HepG2 (cell line): ENCODE measurements around the gene PARS2. TPM values are rescaled to one million over a fixed set of nuclear protein-coding genes. Genes with fewer than 3 reads are reported as not detected.

ENCODE experiments used
- ATAC-seq: fragments of 200-7000 bp; cut with Tn5 transposase; 3 replicates; pipeline ENCODE4 v1.9.1; 2020; ENCODE audit warnings: mild to moderate bottlenecking, moderate library complexity
- BruUV-seq: library from RNA; stranded (reverse); fragments of 400-500 nt; replicated peaks from 2 replicates; lab custom pipeline; 2021; lab: Mats Ljungman, UMichigan
- CTCF ChIA-PET: fragments of 300-600 bp; formaldehyde crosslinking; extraction: SDS; loops from one replicate; lab custom pipeline; 2021; ENCODE audit warnings: low total read pairs, inconsistent platforms, low intra/inter-chr PET ratio; lab: Yijun Ruan, JAX
- POLR2A ChIA-PET: fragments of 350-600 bp; sonication (Branson Sonifier 250); formaldehyde crosslinking; loops from one replicate; lab custom pipeline; 2020; ENCODE audit warnings: antibody characterized with exemption, inconsistent platforms; lab: Yijun Ruan, JAX
- DNase-seq: peaks from one replicate; pipeline ENCODE4 v3.0.0-alpha.2; 2015; ENCODE audit warnings: low spot score
- FAIRE-seq: peaks from 3 replicates; lab custom pipeline; 2011; peaks lifted over from hg19 to GRCh38; lab: Jason Lieb, UNC
- H2AFZ ChIP-seq: one replicate; pipeline ENCODE4 v1.6.1; 2011; ENCODE audit warnings: low read length, inconsistent platforms
- H3K27ac ChIP-seq: fragments of 300-600 bp; 3 replicates; pipeline ENCODE4 v1.8.0; 2011; ENCODE audit warnings: mixed run types, mild to moderate bottlenecking, mixed read lengths, low read length, inconsistent platforms; ENCODE audit not compliant: insufficient read depth; ENCODE audit errors: extremely low read length
- H3K27me3 ChIP-seq, 2 experiments: fragments of 200-600 bp in 1 of 2; 2 replicates in 1 of 2; 3 replicates in 1 of 2; pipeline versions ENCODE4 v1.6.0 to v1.8.0; 2011; ENCODE audit warnings: low read length in 2 of 2, mild to moderate bottlenecking in 2 of 2, moderate library complexity in 2 of 2, inconsistent platforms in 1 of 2; ENCODE audit not compliant: insufficient read depth in 2 of 2, control insufficient read depth in 1 of 2
- H3K36me3 ChIP-seq, 2 experiments: fragments of 200-600 bp in 1 of 2; replicated peaks in 1 of 2; 2 replicates in 1 of 2; 3 replicates in 1 of 2; pipeline versions ENCODE4 v1.5.1 to v1.8.0; 2011; ENCODE audit warnings: low read length in 2 of 2, inconsistent platforms in 1 of 2; ENCODE audit not compliant: insufficient read depth in 2 of 2, control insufficient read depth in 1 of 2
- H3K4me1 ChIP-seq: 2 replicates; pipeline ENCODE4 v1.5.1; 2012; ENCODE audit warnings: low read length, inconsistent platforms; ENCODE audit not compliant: insufficient read depth
- H3K4me2 ChIP-seq: 2 replicates; pipeline ENCODE4 v1.6.0; 2011; ENCODE audit warnings: low read depth, low read length, inconsistent platforms
- H3K4me3 ChIP-seq, 3 experiments: fragments of 200-600 bp in 1 of 3; sonication (generic), shearing (Covaris generic) in 1 of 3; replicated peaks in 1 of 3; 2 replicates each; pipeline ENCODE4 v1.5.1; 2011 to 2016; ENCODE audit warnings: low read length in 3 of 3, inconsistent platforms in 2 of 3, low read depth in 2 of 3, mild to moderate bottlenecking in 2 of 3, control low read depth in 1 of 3, mixed read lengths in 1 of 3; ENCODE audit not compliant: insufficient read depth in 1 of 3
- H3K79me2 ChIP-seq: one replicate; pipeline ENCODE4 v1.6.1; 2011; ENCODE audit warnings: low read length, inconsistent platforms; ENCODE audit not compliant: insufficient read depth
- H3K9ac ChIP-seq: 2 replicates; pipeline ENCODE4 v1.6.0; 2011; ENCODE audit warnings: mild to moderate bottlenecking, low read depth, low read length, inconsistent platforms; ENCODE audit not compliant: insufficient read depth
- H3K9me3 ChIP-seq: 2 replicates; pipeline ENCODE4 v1.5.1; 2012; ENCODE audit warnings: mild to moderate bottlenecking, low read length
- H4K20me1 ChIP-seq: 2 replicates; pipeline ENCODE4 v1.6.0; 2011; ENCODE audit warnings: inconsistent platforms, mild to moderate bottlenecking, low read length, moderate library complexity; ENCODE audit not compliant: insufficient read depth
- CENPX ChIP-seq: sonication (generic); formaldehyde crosslinking; IDR thresholded peaks from 2 replicates; pipeline ENCODE4 v1.9.0; 2021; ENCODE audit warnings: mild to moderate bottlenecking, missing genetic modification reagents, moderate library complexity
- HNRNPLL ChIP-seq: fragments of 200-400 bp; formaldehyde crosslinking; IDR thresholded peaks from 2 replicates; pipeline ENCODE4 v1.6.1; 2017; ENCODE audit warnings: mild to moderate bottlenecking, low read depth, low read length; ENCODE audit not compliant: poor library complexity, severe bottlenecking
- KAT7 ChIP-seq: IDR thresholded peaks from 2 replicates; pipeline ENCODE4 v1.6.1; 2018; ENCODE audit warnings: borderline replicate concordance, missing compliant biosample characterization
- MATR3 ChIP-seq: sonication (generic); formaldehyde crosslinking; IDR thresholded peaks from 2 replicates; pipeline ENCODE4 v1.4.0; 2020; ENCODE audit warnings: missing genetic modification reagents
- MTF2 ChIP-seq: sonication (generic); formaldehyde crosslinking; IDR thresholded peaks from 2 replicates; pipeline ENCODE4 v1.5.0; 2020; ENCODE audit warnings: missing genetic modification reagents, borderline replicate concordance
- NFE2L1 ChIP-seq: sonication (generic); formaldehyde crosslinking; IDR thresholded peaks from 2 replicates; pipeline ENCODE4 v1.4.0; 2020; ENCODE audit warnings: missing genetic modification reagents, mild to moderate bottlenecking, borderline replicate concordance
- REST ChIP-seq, 2 experiments: IDR thresholded peaks; 2 replicates each; pipeline ENCODE4 v1.6.1; 2011 to 2012; ENCODE audit warnings: low read length in 2 of 2, borderline replicate concordance in 1 of 2, low read depth in 1 of 2, mild to moderate bottlenecking in 1 of 2, moderate library complexity in 1 of 2
- ZFP41 ChIP-seq: sonication (generic); formaldehyde crosslinking; IDR thresholded peaks from 2 replicates; pipeline ENCODE4 v1.4.0; 2020; ENCODE audit warnings: mild to moderate bottlenecking, missing genetic modification reagents, borderline replicate concordance
- ZNF317 ChIP-seq: sonication (generic); formaldehyde crosslinking; IDR thresholded peaks from 2 replicates; pipeline ENCODE4 v1.5.0; 2020; ENCODE audit warnings: mild to moderate bottlenecking, missing genetic modification reagents
- ZNF350 ChIP-seq: sonication (generic); formaldehyde crosslinking; IDR thresholded peaks from 2 replicates; pipeline ENCODE4 v1.4.0; 2020; ENCODE audit warnings: mild to moderate bottlenecking, low read depth, missing genetic modification reagents, borderline replicate concordance
- ZNF672 ChIP-seq: sonication (generic); formaldehyde crosslinking; IDR thresholded peaks from 2 replicates; pipeline ENCODE4 v1.8.1; 2022; ENCODE audit warnings: missing genetic modification reagents
- ZNF883 ChIP-seq: sonication (generic); formaldehyde crosslinking; IDR thresholded peaks from 2 replicates; pipeline ENCODE4 v1.5.1; 2020; ENCODE audit warnings: mild to moderate bottlenecking, missing genetic modification reagents; ENCODE audit errors: not compliant biosample characterization
- WGBS: methylation state at CpG from one replicate; pipeline ENCODE4 v1.1.6; 2017; ENCODE audit warnings: low lambda C conversion rate; 5-methylcytosine and 5-hydroxymethylcytosine counted together
- in situ Hi-C: cut with HindIII; loops from 2 replicates; pipeline ENCODE4 v1.10.0; 2017; ENCODE audit warnings: low pct_unique_long_range_greater_than_20kb; ENCODE audit not compliant: extremely low pct_ligation_motif_present
- intact Hi-C: fragments of 100-400 bp; cut with micrococcal nuclease; formaldehyde crosslinking; loops from one replicate; pipeline ENCODE4 v1.10.0; 2022; ENCODE audit not compliant: unreplicated experiment
- polyA plus RNA-seq, 8 experiments: library from polyadenylated mRNA; depleted of rRNA in 3 of 8; stranded (reverse) in 7 of 8; unstranded in 1 of 8; fragments of >200 nt; fragmentation: Illumina TruSeq in 4 of 8; extraction: Trizol in 4 of 8; gene quantifications; 2 replicates each; pipeline versions ENCODE4 v1.2.1 to v1.2.3, GENCODE V29; 2011 to 2016; ENCODE audit warnings: low read depth in 4 of 8, missing spikeins in 1 of 8, mixed read lengths in 1 of 8; ENCODE audit not compliant: insufficient read depth in 1 of 8
- total RNA-seq, 5 experiments: library from RNA; depleted of rRNA; stranded (reverse); fragments of >200 nt; fragmentation: Illumina TruSeq; extraction: Trizol; gene quantifications; 2 replicates each; pipeline ENCODE4 v1.2.3, GENCODE V29; 2016; ENCODE audit warnings: low read depth in 1 of 5

PARS2 gene
- total and polyA plus RNA-seq, 2 of the 13 experiments (the other 11 are each of a cell fraction or from before 2014, with no cell fraction given): 2.4 to 4.6 TPM

DNA sequence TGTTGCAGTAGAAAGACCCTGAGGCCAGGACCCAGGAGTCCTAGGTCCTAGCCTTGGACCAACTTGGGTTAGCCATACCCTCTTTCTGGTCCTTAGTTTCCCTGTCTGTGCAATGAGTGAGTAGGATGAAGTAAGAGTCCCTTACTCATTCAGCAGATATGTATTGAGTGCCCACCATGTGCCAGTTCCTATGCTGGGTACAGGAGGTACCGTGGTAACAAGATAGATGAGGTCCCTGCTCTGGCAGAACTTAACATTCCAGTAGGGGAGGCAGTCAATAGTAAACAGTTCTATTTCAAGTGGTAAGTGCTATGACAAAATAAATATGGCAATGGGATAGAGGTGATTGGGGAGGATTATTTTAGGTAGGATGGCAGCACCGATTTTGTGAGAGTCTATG is 18.3 kb upstream of the PARS2 start:
- Histone ChIP-seq H2AFZ (no peak overlapping the region), H3K9me3 (no peaks in the 10 kb centered on the region), H3K27ac (no peak overlapping the region), H3K4me1 (no peaks in the 10 kb centered on the region), H3K27me3 (peaks cover 0 to 7% of the 10 kb centered on the region in 2 experiments; a peak in 1 of 5 replicates), H3K4me3 (no peak overlapping the region), H3K36me3 (no peaks in the 10 kb centered on the region), H3K4me2 (no peak overlapping the region), H3K9ac (no peak overlapping the region), H4K20me1 (no peaks in the 10 kb centered on the region), H3K79me2 (no peaks in the 10 kb centered on the region)
- 31% methylated on average over 2 of the region's 2 CpGs for WGBS
- ATAC-seq: no peak
- no peak for TF ChIP-seq NFE2L1
- TF ChIP-seq ZNF350: no peak
- TF ChIP-seq CENPX: no peak
- no peak for TF ChIP-seq ZNF883 (CRISPR knock-in tag)
- POLR2A ChIA-PET: no interaction called here
- in situ Hi-C loops: no loop called here
- intact Hi-C loops: no loop called here
- no peak for FAIRE-seq
- CTCF ChIA-PET: no interaction called here
- DNase-seq: no peak
- BruUV-seq: no TSS peak

DNA sequence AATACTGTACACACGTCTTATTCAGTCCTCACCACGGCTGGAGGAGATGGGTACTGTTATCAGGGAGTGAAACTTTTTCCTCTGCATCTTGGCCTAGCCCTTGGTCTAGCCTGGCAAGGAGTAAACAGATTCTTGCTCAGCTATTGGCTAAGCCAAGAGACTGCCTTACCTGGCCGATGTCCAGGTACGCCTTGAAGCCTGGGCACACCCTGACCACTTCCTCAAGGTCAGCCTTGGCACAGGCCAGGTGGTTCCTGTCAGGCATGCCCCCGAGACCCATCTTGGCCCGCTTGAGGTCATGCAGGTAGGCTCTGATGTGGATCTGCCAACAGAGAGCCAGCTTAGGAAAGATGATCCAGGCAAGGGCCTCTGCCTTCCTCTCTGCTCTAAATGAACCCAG is 17.8 kb upstream of the PARS2 start:
- no peaks in the 10 kb centered on the region for H3K9me3 ChIP-seq
- H3K4me3 ChIP-seq: no peak overlapping the region
- no peaks in the 10 kb centered on the region for H3K36me3 ChIP-seq
- no peaks in the 10 kb centered on the region for H3K4me1 ChIP-seq
- in situ Hi-C loops: no loop called here
- WGBS: 0% methylated on average over 2 of the region's 6 CpGs
- H4K20me1 ChIP-seq: no peaks in the 10 kb centered on the region
- no peak for FAIRE-seq
- no peak overlapping the region for H3K9ac ChIP-seq
- H3K27me3 ChIP-seq: peaks cover 0 to 3% of the 10 kb centered on the region in 2 experiments; a peak in 1 of 5 replicates
- intact Hi-C loops: no loop called here
- ChIA-PET POLR2A (no interaction called here), CTCF (no interaction called here)
- BruUV-seq: no TSS peak
- TF ChIP-seq REST (IDR thresholded peaks at IDR 0.05; ENCODE audit: borderline replicate concordance in 1 of 2, low read depth in 1 of 2, low read length in 2 of 2): no peak
- no peak for TF ChIP-seq KAT7
- TF ChIP-seq ZFP41 (CRISPR knock-in tag): no peak
- no peak for TF ChIP-seq ZNF672 (CRISPR knock-in tag)
- TF ChIP-seq HNRNPLL: no peak
- TF ChIP-seq ZNF317 (CRISPR knock-in tag): no peak
- TF ChIP-seq MATR3 (CRISPR knock-in tag): no peak
- TF ChIP-seq MTF2 (CRISPR knock-in tag): no peak
- H2AFZ ChIP-seq: no peak overlapping the region
- no peak for DNase-seq
- H3K27ac ChIP-seq: no peak overlapping the region
- no peak for ATAC-seq
- no peaks in the 10 kb centered on the region for H3K79me2 ChIP-seq
- no peak overlapping the region for H3K4me2 ChIP-seq
